NCI-H748 (cell line): ENCODE data around the gene GSTT4.
"Not testable (repeated sequence)": the region's sequence is repeated elsewhere in the genome, so short reads cannot be mapped to it uniquely, and the experiment has no call there.

Experiments
- DNase-seq: peaks from one replicate; lab custom pipeline; 2025; ENCODE audit not compliant: unreplicated experiment; lab: John Stamatoyannopoulos, UW

Gene GSTT4

GRCh38 chr22:23954193-23954990 is 50.9 kb downstream of the GSTT4 start:
- DNase-seq: not testable (repeated sequence)

- not testable (repeated sequence) for DNase-seq
Measured at GRCh38 chr22:23953485-23953884, 51.8 kb downstream of the GSTT4 start.

- DNase-seq: not testable (repeated sequence)
Measured at GRCh38 chr22:23952794-23953405, 52.4 kb downstream of the GSTT4 start.

- DNase-seq: not testable (repeated sequence)
Measured at GRCh38 chr22:23951383-23951782, 53.9 kb downstream of the GSTT4 start.

- not testable (repeated sequence) for DNase-seq
Measured at GRCh38 chr22:23949764-23950163, 55.5 kb downstream of the GSTT4 start.
